Chondrocyte (in vitro differentiated cells): ENCODE results near the gene TUFT1. TPM values are rescaled to one million over a fixed set of nuclear protein-coding genes. Genes with fewer than 3 reads are reported as not detected.
A peak's percentile ranks its signal among the peaks of the same experiment; 100 is the strongest.

Source experiments
- DNase-seq: peaks from one replicate; pipeline ENCODE4 v3.0.0; 2021; ENCODE audit warnings: mixed read lengths, low spot score
- H3K27ac Mint-ChIP-seq: one replicate; pipeline ENCODE4 v1.8.0; 2021; ENCODE audit warnings: mild to moderate bottlenecking, moderate library complexity, mixed read lengths; ENCODE audit not compliant: unreplicated experiment
- H3K27me3 Mint-ChIP-seq: 2 replicates; pipeline ENCODE4 v1.8.0; 2021; ENCODE audit warnings: low read depth, mixed read lengths
- H3K36me3 Mint-ChIP-seq: 2 replicates; pipeline ENCODE4 v1.8.0; 2021; ENCODE audit warnings: low read depth, mixed read lengths
- H3K4me1 Mint-ChIP-seq: 2 replicates; pipeline ENCODE4 v1.8.0; 2021; ENCODE audit warnings: low read depth, mild to moderate bottlenecking, mixed read lengths
- H3K4me3 Mint-ChIP-seq: one replicate; pipeline ENCODE4 v1.8.0; 2021; ENCODE audit warnings: mild to moderate bottlenecking, moderate library complexity, mixed read lengths; ENCODE audit not compliant: unreplicated experiment
- H3K9me3 Mint-ChIP-seq: 2 replicates; pipeline ENCODE4 v1.8.0; 2021; ENCODE audit warnings: low read depth, mixed read lengths
- total RNA-seq: library from RNA; stranded (reverse); gene quantifications from 3 replicates; pipeline ENCODE4 v1.2.1, GENCODE V29; 2021
- TF ChIP-seq, protein P1 (sequence below): fragments of 200-600 bp; sonication (generic); IDR thresholded peaks from 2 replicates; pipeline ENCODE4 v1.5.0; 2021; ENCODE audit warnings: antibody characterized with exemption, mild to moderate bottlenecking, moderate library complexity

TUFT1 gene
- total RNA-seq, 1 donor from 2014 or later = 33.0 TPM

DNA sequence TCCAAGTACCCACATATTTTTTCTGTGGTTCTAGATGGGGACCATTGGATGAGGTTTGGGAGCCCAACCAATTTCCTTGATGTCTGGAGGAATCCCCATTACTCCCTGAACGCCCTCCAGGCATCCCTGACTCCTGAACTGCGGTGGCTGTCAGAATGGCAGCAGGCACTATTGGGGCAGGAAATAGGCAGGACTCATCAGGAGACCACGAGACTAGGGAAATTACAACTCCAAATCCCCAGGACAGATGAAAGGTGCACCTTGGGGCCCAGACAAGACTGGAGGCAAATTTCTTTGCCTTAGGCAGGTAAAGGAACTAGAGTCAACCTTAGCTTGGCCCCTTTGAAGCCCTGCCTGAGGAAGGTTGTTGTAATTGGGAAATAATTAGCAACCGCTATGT lies 27.8 kb upstream of the TUFT1 start:
- DNase-seq = peak; percentile 9
- Mint-ChIP-seq H3K27ac (no peak overlapping the region), H3K36me3 (no peaks in the 10 kb centered on the region), H3K27me3 (no peaks in the 10 kb centered on the region), H3K4me3 (peak overlapping the region; percentile 67), H3K4me1 (peaks cover 27% of the 10 kb centered on the region), H3K9me3 (no peaks in the 10 kb centered on the region)
- TF ChIP-seq, protein P1, sequence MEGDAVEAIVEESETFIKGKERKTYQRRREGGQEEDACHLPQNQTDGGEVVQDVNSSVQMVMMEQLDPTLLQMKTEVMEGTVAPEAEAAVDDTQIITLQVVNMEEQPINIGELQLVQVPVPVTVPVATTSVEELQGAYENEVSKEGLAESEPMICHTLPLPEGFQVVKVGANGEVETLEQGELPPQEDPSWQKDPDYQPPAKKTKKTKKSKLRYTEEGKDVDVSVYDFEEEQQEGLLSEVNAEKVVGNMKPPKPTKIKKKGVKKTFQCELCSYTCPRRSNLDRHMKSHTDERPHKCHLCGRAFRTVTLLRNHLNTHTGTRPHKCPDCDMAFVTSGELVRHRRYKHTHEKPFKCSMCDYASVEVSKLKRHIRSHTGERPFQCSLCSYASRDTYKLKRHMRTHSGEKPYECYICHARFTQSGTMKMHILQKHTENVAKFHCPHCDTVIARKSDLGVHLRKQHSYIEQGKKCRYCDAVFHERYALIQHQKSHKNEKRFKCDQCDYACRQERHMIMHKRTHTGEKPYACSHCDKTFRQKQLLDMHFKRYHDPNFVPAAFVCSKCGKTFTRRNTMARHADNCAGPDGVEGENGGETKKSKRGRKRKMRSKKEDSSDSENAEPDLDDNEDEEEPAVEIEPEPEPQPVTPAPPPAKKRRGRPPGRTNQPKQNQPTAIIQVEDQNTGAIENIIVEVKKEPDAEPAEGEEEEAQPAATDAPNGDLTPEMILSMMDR = no peak

DNA sequence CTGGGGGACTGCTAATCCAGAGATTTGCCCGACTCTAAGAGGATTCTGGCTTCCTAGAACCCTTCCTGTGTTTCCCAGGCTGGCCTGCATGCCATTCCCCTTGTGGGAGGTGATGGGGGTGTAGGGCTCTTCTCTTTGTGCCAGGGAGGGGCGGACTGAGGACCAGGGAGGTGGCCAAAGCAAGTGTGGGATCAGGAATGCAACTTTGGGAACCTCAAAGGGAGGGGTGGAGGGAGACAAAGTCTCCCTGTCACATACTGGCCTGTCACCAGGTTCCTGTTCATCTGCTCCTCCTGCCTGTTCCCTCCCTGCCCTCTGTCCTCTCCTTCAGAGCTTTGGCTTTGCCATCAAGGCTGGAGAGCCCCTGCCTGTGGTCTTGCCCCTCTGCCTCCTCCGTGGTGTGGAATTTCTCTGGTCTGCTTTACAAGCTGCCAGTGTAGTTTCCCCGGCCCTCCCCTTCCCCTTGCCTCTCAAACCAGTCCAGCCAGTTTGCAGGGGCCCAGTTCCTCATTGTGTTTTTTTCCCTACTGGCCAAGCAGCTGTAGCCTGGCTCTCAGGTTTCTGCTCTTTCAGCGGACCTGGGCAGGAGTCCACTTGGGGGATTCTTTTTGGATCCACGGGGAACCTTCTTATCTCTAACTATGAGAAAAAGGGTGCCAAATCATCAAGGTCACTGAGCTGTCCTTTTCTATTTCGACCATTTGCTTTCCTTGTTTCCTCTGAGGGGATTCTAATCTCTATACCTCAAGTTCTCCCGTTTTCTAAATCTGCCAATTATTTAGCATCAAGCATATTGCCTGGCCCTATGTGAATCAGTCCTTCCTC lies 27.1 kb upstream of the TUFT1 start:
- Mint-ChIP-seq H3K36me3 (no peaks in the 10 kb centered on the region), H3K4me1 (peaks cover 27% of the 10 kb centered on the region), H3K4me3 (no peak overlapping the region), H3K27ac (peak overlapping the region; percentile 3), H3K9me3 (no peaks in the 10 kb centered on the region), H3K27me3 (no peaks in the 10 kb centered on the region)
- TF ChIP-seq, protein P1 = no peak
- DNase-seq = peak; percentile 53

DNA sequence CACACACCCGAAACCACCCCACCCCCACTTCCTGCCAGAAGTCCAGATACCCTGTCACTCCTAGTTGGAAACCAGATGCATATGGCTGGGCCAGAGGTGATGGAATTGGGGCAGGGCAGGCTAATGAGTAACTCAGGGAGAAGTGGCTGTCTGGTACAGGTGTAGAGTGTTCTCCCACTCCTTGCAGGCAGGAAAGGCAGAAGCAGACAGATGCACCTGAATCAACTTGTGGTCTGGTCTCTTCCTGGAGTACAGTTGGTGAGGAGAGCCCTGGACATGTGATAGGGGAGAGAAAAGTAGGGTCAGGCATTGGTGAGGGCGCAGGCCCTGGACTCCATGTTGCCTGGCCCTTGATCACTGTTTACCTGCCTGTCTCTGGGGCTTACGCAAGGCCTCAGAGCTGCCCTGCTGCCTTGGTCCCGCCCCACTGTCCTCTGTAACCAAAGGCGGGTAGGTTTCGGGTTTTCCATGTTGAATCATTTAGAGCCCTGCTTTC lies 26.4 kb upstream of the TUFT1 start:
- TF ChIP-seq, protein P1 = no peak
- H3K27me3 Mint-ChIP-seq = no peaks in the 10 kb centered on the region
- no peaks in the 10 kb centered on the region for H3K9me3 Mint-ChIP-seq
- H3K4me3 Mint-ChIP-seq = no peak overlapping the region
- peak; percentile 58 for DNase-seq
- no peaks in the 10 kb centered on the region for H3K36me3 Mint-ChIP-seq
- peaks cover 27% of the 10 kb centered on the region for H3K4me1 Mint-ChIP-seq
- peak overlapping the region; percentile 3 for H3K27ac Mint-ChIP-seq

DNA sequence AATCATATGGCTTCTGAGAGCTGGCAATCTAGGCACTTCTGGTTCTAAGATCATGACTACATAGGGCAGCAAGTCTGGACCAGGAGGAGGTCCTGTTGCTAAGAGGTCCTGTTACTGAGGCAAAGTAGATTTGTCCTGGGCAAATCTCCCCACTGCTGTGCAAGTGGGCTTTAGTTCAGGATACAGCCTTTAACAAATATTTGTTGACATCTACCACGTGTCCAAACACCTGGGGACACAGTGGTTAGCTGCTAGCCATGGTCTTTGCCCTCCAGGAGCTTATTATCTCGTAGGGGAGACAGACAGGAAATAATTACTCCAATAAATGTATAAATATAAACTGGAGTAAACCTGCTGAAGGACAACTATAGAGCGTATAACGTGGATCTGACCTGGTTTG lies 25.7 kb upstream of the TUFT1 start:
- H3K4me3 Mint-ChIP-seq = no peak overlapping the region
- no peak for DNase-seq
- TF ChIP-seq, protein P1 = no peak
- H3K4me1 Mint-ChIP-seq = peaks cover 27% of the 10 kb centered on the region
- H3K36me3 Mint-ChIP-seq = no peaks in the 10 kb centered on the region
- H3K27me3 Mint-ChIP-seq = no peaks in the 10 kb centered on the region
- no peaks in the 10 kb centered on the region for H3K9me3 Mint-ChIP-seq
- H3K27ac Mint-ChIP-seq = no peak overlapping the region

DNA sequence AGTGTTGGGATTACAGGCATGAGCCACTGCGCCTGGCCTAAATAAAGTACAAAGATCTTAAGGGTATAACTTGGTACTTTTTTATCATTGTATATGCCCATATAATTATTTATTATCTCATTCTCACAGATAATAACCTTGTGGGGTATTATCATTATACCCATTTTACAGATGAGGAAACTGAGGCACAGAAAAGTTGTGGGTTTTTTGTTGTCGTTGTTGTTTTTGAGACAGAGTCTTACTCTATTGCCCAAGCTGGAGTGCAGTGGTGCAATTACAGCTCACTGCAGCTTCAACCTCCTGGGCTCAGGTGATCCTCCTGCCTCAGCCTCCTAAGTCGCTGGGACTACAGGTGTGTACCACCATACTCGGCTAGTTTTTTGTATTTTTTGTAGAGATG lies 24.8 kb upstream of the TUFT1 start:
- no peaks in the 10 kb centered on the region for H3K9me3 Mint-ChIP-seq
- DNase-seq = peak; percentile 2
- TF ChIP-seq, protein P1 = no peak
- no peaks in the 10 kb centered on the region for H3K36me3 Mint-ChIP-seq
- no peak overlapping the region for H3K4me3 Mint-ChIP-seq
- no peak overlapping the region for H3K27ac Mint-ChIP-seq
- H3K4me1 Mint-ChIP-seq = peaks cover 24% of the 10 kb centered on the region
- no peaks in the 10 kb centered on the region for H3K27me3 Mint-ChIP-seq
